Activated CD4-positive, CD25-positive, alpha-beta regulatory T cell (primary cell): ENCODE results near the gene CPNE9.

Experiments used
- DNase-seq, 4 experiments: peaks; one replicate each; lab custom pipeline; 2025; lab: John Stamatoyannopoulos, UW

Gene CPNE9

DNA sequence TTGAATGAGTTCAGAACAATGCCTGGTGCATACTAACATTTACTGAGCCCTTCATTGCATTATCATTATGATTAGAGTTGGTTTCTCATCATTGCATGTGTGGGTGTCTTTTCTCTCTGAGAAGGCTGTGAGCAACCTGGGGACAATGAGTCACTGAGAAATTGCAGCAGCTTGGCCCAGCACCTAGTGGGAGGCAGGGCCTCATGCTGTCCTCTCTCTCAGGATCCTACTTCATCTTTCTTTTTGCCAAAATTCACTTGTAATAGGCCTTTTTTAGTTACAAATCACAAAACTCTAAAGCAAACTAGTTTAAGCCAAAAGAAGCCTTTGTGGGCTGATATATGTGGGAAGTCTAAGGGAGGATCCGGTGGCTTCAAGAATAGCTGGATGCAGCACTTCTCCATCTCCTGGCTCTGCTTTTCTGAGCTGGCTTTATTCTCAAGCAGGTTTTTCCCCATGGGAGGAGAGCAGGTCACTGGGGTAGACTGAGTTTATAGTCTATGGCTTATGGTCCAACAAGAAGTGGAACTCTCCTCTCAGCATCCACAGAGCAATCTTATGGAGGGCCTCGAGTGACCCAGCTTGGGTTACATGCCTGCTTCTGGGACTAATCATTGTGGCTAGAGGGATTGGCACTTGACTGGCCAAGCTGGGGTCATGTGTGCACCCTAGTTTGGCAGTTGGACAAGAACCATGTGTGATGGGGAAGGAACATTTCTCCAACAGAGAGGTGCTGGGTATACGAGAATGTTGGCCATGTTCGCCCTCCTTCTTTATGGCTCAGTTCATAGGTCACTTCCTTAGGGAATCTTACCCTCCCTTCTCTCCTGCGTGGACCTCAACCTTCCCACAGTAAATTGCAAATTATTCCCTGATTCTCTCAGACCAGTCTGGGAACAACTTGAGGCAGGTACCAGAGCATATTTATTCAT lies 74.8 kb downstream of the CPNE9 start:
- DNase-seq: peak in 1 of 4 experiments; percentile 19

DNA sequence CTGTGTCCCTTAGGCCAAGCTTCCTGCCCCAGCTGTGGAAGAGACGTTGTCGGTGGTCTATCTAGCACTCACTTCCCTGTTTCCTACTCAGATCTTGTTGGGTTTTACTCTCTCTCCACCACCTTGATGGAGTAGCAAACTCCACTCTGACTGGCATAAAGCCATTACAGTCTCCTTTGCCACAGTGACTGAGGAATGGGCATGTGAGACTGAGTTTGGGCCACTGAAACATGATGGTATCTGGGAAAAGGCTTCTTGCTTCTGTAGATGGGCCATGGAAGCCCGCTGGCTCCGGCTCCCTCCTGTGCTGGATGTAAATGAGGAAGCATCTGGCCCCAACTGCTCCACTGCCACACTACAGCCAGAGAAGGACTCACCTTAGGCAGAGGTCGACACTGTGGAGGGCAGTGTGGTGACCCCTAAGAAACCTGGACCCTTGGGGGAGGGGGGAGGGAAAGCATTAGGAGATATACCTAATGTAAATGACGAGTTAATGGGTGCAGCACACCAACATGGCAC lies 75.5 kb downstream of the CPNE9 start:
- DNase-seq: no peak
